ENCODE data around the gene RUVBL2.

- TF ChIP-seq, protein P1, sequence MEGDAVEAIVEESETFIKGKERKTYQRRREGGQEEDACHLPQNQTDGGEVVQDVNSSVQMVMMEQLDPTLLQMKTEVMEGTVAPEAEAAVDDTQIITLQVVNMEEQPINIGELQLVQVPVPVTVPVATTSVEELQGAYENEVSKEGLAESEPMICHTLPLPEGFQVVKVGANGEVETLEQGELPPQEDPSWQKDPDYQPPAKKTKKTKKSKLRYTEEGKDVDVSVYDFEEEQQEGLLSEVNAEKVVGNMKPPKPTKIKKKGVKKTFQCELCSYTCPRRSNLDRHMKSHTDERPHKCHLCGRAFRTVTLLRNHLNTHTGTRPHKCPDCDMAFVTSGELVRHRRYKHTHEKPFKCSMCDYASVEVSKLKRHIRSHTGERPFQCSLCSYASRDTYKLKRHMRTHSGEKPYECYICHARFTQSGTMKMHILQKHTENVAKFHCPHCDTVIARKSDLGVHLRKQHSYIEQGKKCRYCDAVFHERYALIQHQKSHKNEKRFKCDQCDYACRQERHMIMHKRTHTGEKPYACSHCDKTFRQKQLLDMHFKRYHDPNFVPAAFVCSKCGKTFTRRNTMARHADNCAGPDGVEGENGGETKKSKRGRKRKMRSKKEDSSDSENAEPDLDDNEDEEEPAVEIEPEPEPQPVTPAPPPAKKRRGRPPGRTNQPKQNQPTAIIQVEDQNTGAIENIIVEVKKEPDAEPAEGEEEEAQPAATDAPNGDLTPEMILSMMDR (IDR thresholded peaks at IDR 0.05; ENCODE audit: insufficient read depth, low read length): no peak
- TF ChIP-seq POLR2AphosphoS5 (IDR thresholded peaks at IDR 0.05; ENCODE audit: low read depth): no peak
These were observed 67.8 kb downstream of the RUVBL2 start for GRCh38 chr19:49061445-49061844.
